Adrenal gland (tissue), 12 donors: ENCODE data around the gene TNRC6C. TPM values are rescaled to one million over a fixed set of nuclear protein-coding genes. Genes with fewer than 3 reads are reported as not detected.

Source experiments
- DNase-seq, 7 donors: peaks; one replicate each; pipeline ENCODE4 v3.0.0-alpha.2; 2019 to 2020
- H3K27ac ChIP-seq, 5 donors: fragments of 200-600 bp; sonication (generic) in 4 of 5; 1 replicate in 3 of 5; 2 replicates in 2 of 5; pipeline versions ENCODE4 v1.5.1 to v1.8.0; 2016 to 2020; ENCODE audit warnings: mild to moderate bottlenecking in 1 of 5
- H3K27me3 ChIP-seq: fragments of 200-600 bp; 2 replicates; pipeline ENCODE4 v1.8.0; 2021
- H3K36me3 ChIP-seq, 2 donors: fragments of 200-600 bp; replicated peaks in 1 of 2; 1 replicate in 1 of 2; 2 replicates in 1 of 2; pipeline versions ENCODE4 v1.5.1 to v1.8.0; 2018 to 2022
- H3K4me1 ChIP-seq, 2 donors: fragments of 200-600 bp; replicated peaks in 1 of 2; 1 replicate in 1 of 2; 2 replicates in 1 of 2; pipeline versions ENCODE4 v1.5.1 to v1.8.0; 2018 to 2021
- H3K4me3 ChIP-seq, 4 donors: fragments of 200-600 bp; sonication (generic) in 3 of 4; one replicate each; pipeline ENCODE4 v1.5.1; 2016 to 2018
- H3K9me3 ChIP-seq, 3 donors: fragments of 200-600 bp; sonication (generic) in 1 of 3; replicated peaks in 1 of 3; 1 replicate in 2 of 3; 2 replicates in 1 of 3; pipeline versions ENCODE4 v1.5.1 to v1.8.0; 2016 to 2021
- CTCF ChIP-seq, 6 experiments: fragments of 450-650 bp in 4 of 6; fragments of 200-600 bp in 2 of 6; sonication (generic) in 1 of 6; IDR thresholded peaks; 1 replicate in 5 of 6; 2 replicates in 1 of 6; pipeline versions ENCODE4 v1.5.1 to v1.8.0; 2016 to 2021; ENCODE audit warnings: antibody characterized with exemption in 6 of 6, mild to moderate bottlenecking in 2 of 6, moderate library complexity in 1 of 6
- POLR2A ChIP-seq, 2 donors: fragments of 450-650 bp; IDR thresholded peaks; one replicate each; pipeline ENCODE4 v1.6.1; 2017; ENCODE audit warnings: antibody characterized with exemption in 2 of 2, mild to moderate bottlenecking in 2 of 2, moderate library complexity in 1 of 2
- WGBS, 4 donors: extraction: QIAGEN DNeasy Blood & Tissue Kit in 2 of 4; methylation state at CpG; one replicate each; pipeline versions ENCODE4 v1.1.5 to v1.1.7; 2013 to 2017; 5-methylcytosine and 5-hydroxymethylcytosine counted together
- intact Hi-C, 2 donors: fragments of 100-400 bp; cut with DNase I; formaldehyde crosslinking; loops; one replicate each; pipeline versions ENCODE4 v1.14.1 to v1.15.0; 2022 to 2023
- polyA plus RNA-seq, 3 donors: library from polyadenylated mRNA; stranded (reverse); fragments of 200-250 nt in 2 of 3; fragments of 350-450 nt in 1 of 3; fragmentation: Illumina TruSeq in 1 of 3; extraction: RNeasy Lipid Tissue Mini Kit (QIAGEN cat#74804) in 1 of 3; gene quantifications; one replicate each; pipeline ENCODE4 v1.2.3, GENCODE V29; 2013 to 2014
- total RNA-seq, 9 donors: library from RNA; depleted of rRNA in 4 of 9; stranded (reverse); fragments of >200 nt in 4 of 9; fragments of 120-200 nt in 1 of 9; fragmentation: NEBNext Ultra II Directional in 1 of 9; extraction: Animal tissue kit (Norgen Biotek cat#: 25700) in 1 of 9; gene quantifications; one replicate each; pipeline versions ENCODE4 v1.1.0 to v1.2.4, GENCODE V29; 2013 to 2023
- donor health status: healthy with polysubstance abuse.
- donor health status: Bipolar disorder and iron deficiency.
- donor health status: DM: yes; HTN: yes; CAD: no.
- donor health status: DM: no; HTN: no; CAD: no.
- donor health status: DM: no; HTN: no; CAD: no.
- donor health status: DM: yes; HTN: yes; CAD: no.

TNRC6C gene
- total and polyA plus RNA-seq, 12 donors = 2.8 to 18.7 (median 11.2) TPM

- Histone ChIP-seq H3K4me3 (no peak overlapping the region), H3K27ac (no peak overlapping the region), H3K4me1 (peaks cover 4 to 21% of the 10 kb centered on the region in 2 donors), H3K9me3 (no peaks in the 10 kb centered on the region), H3K27me3 (no peaks in the 10 kb centered on the region), H3K36me3 (no peaks in the 10 kb centered on the region)
- no peak for DNase-seq
- intact Hi-C loops = no loop called here
- WGBS, 4 donors = 92 to 100% (median 95%) methylated on average over 1 to 4 of the region's 4 CpGs
- TF ChIP-seq POLR2A (IDR thresholded peaks at IDR 0.05) = no peak
Measured at GRCh38 chr17:78122931-78123249, 164.4 kb downstream of the TNRC6C start.

GRCh38 chr17:78123258-78123929, 164.9 kb downstream of the TNRC6C start:
- H3K36me3 ChIP-seq = no peaks in the 10 kb centered on the region
- H3K27ac ChIP-seq = no peak overlapping the region
- no peaks in the 10 kb centered on the region for H3K27me3 ChIP-seq
- DNase-seq = no peak
- 88 to 92% (median 91%) methylated on average over 5 of the region's 5 CpGs for WGBS, 4 donors
- intact Hi-C loops = no loop called here
- peaks cover 6 to 26% of the 10 kb centered on the region in 2 donors for H3K4me1 ChIP-seq
- TF ChIP-seq POLR2A (IDR thresholded peaks at IDR 0.05) = no peak
- no peak for TF ChIP-seq CTCF (IDR thresholded peaks at IDR 0.05)
- H3K4me3 ChIP-seq = no peak overlapping the region
- H3K9me3 ChIP-seq = no peaks in the 10 kb centered on the region

- WGBS, 4 donors = 74 to 81% (median 77%) methylated on average over 13 to 30 of the region's 30 CpGs
- TF ChIP-seq POLR2A (IDR thresholded peaks at IDR 0.05) (no peak), CTCF (IDR thresholded peaks at IDR 0.05) (no peak)
- no peaks in the 10 kb centered on the region for H3K36me3 ChIP-seq
- H3K27ac ChIP-seq = peak overlapping the region in 1 of 5 donors; percentile 91
- intact Hi-C loops = no loop called here
- H3K4me3 ChIP-seq = no peak overlapping the region
- DNase-seq = no peak
- H3K27me3 ChIP-seq = no peaks in the 10 kb centered on the region
- peaks cover 12 to 35% of the 10 kb centered on the region in 2 donors for H3K4me1 ChIP-seq
- no peaks in the 10 kb centered on the region for H3K9me3 ChIP-seq
Measured at GRCh38 chr17:78124081-78124835, 165.8 kb downstream of the TNRC6C start.

- TF ChIP-seq POLR2A (IDR thresholded peaks at IDR 0.05) (no peak), CTCF (IDR thresholded peaks at IDR 0.05) (no peak)
- no peaks in the 10 kb centered on the region for H3K36me3 ChIP-seq
- no peaks in the 10 kb centered on the region for H3K9me3 ChIP-seq
- H3K27ac ChIP-seq = peak overlapping the region in 1 of 5 donors; percentile 91
- no peak overlapping the region for H3K4me3 ChIP-seq
- no peak for DNase-seq
- 71 to 84% (median 81%) methylated on average over 3 to 12 of the region's 12 CpGs; no CpG with 5 or more reads in 1 of the 4 donors for WGBS, 4 donors
- intact Hi-C loops = loop anchor here in 1 of 2 donors (5.0 kb wide), 1 partner anchor 48 kb away; no protein-coding TSS in a partner anchor
- H3K4me1 ChIP-seq = peaks cover 12 to 40% of the 10 kb centered on the region in 2 donors
- H3K27me3 ChIP-seq = no peaks in the 10 kb centered on the region
Measured at GRCh38 chr17:78124836-78125137, 166.3 kb downstream of the TNRC6C start.
